Measurements from ENCODE around the gene FAAP20.
A peak's percentile ranks its signal among the peaks of the same experiment; 100 is the strongest.

Gene FAAP20

DNA sequence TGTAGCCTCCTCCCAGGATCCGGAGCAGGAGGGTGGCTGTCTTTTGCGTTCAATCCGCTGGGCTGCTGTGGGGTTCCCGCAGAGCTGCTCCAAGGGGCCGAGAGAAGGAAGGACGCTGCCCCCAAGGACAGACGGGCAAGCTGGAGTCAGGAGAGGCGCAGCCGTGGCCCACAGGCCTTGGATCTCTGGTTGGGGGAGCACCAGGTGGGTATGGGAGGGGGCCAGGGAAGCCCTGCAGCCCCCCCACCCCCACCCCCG is 17.6 kb upstream of the FAAP20 start:
- DNase-seq (ENCODE audit: low read depth in 2 of 2), result no peak

DNA sequence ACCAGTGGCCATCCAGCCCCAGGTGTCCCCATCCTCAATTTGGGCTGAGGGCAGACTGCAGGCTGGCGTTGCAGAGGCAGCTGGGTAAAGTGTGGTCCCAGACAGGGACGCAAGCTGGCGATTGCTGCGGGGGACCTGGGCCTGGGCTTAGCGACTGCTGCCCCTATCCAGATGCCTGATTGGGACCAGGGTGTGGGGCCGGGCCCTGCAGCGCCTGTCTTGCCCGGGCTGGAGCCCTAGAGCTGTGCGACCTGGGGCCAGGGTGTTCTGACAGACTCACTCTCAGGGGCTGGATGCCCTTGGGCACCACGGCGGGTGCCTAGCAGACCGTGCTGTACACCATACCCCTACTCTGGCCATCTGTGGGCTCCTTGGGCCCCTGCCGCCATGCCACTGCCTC is 16.2 kb upstream of the FAAP20 start:
- DNase-seq (ENCODE audit: low read depth in 2 of 2), result no peak

DNA sequence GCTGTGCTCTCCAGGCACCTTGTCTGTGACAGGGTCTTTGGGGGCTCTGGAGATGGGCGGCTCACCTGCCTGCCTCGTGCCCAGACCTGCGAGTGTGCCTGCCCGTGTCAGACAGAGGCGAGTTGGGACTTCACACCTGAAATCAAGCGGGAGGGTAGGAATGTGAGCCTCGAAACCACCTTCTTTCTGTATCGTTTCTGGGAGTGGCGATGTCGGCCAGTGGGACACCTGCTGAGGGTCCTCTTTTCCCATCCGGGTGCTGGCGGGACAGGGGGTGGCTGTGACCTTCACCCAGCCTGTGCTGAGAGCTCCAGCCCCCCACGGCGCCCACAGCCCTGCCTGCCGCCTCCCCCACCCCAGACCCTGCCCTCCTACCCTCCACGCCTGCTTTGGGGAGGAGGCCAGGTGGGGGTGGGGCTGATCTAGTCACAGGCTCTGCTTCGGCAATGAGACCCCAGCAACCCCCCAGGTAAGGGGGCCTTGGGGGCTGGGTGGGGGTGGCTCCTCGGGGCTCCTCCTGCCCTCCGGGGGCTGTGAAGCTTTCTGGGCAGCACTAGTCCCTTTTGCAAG is 15.6 kb upstream of the FAAP20 start:
- DNase-seq (ENCODE audit: low read depth in 2 of 2), result no peak

DNA sequence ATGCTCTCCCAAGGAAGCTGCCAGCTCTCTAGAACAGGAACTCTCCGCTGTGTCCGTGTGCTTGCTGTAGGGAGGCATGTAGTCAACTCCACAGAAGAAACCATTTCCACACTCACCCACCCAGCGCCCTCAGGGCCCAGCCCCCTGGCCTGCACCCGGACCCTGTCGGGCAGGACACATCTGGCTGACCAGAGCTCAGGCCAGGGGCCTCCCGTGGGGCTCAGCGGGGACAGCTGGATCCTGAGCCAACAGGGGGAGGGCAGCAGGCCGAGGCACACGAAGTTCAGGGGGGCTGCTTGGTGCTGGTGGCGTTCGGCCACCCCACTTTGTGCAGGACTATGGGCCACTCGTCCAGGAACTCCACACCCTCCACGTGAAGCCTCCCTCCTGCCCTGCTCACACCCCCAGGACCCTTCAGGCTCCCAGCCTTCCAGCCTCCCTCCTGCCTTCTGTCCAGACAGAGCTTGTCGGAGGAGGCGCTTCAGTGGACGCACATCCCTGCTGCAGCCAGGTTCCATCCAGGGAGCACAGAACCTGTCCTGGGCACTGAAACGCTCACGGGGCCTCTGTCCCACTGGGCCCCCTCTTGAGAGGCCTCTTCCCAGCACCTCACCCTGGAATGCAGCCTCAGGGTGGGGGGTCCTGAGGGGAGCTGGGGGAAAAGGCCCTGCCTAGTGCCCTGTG is 15.0 kb upstream of the FAAP20 start:
- no peak for DNase-seq (ENCODE audit: low read depth in 2 of 2)

DNA sequence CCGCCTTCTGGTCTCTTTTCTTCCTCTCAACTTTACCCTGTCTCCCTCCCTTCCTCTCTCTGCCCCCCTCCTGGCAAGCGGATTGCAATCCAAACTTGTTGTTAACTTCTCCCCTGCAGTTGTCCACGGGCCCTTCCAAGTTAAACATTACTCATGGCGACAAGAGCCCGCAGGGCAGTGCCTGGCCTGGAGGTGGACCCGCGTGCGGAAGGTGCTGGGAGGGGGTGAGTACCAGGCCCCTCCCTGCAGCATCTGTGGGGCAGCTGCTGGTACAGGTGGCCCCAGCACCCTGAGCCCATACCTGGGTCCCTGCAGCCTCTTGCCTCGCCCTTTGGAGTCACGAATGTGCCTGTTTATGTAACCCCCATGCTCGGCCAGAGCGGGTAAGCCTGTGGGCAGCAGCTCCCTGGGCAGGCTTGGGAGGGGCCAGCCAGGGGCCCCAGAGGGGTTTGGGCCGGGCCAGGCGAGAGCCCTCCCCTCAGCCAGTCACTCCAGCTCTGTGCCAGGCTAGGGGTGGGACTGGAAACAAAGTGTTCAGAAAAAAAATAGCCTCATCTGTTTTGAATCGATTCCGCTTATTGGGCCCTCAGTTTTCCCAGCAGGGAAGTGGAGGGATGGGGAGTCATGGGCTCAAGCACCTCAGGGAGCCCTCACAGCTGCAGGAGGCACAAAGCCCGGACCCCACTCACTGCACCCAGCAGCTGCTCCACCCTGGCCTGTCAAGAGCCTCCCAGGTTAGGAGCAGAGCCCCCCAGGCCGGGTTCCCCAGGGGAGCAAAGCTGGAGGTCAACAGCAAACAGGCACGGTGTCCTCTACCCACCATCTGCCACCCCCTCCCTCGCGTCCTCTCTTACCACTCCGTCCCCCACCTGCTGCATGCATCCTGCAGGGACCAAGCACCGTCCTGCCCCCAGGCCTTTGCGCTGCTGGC is 14.0 kb upstream of the FAAP20 start:
- DNase-seq (ENCODE audit: low read depth in 2 of 2), result peak; percentile 27 to 33

GRCh38 chr1:2206813-2207487 is 12.4 kb upstream of the FAAP20 start:
- no peak for DNase-seq (ENCODE audit: low read depth in 2 of 2)

- peak; percentile 82 to 84 for DNase-seq (ENCODE audit: low read depth in 2 of 2)
Measured at GRCh38 chr1:2205191-2205952, 10.8 kb upstream of the FAAP20 start.

DNA sequence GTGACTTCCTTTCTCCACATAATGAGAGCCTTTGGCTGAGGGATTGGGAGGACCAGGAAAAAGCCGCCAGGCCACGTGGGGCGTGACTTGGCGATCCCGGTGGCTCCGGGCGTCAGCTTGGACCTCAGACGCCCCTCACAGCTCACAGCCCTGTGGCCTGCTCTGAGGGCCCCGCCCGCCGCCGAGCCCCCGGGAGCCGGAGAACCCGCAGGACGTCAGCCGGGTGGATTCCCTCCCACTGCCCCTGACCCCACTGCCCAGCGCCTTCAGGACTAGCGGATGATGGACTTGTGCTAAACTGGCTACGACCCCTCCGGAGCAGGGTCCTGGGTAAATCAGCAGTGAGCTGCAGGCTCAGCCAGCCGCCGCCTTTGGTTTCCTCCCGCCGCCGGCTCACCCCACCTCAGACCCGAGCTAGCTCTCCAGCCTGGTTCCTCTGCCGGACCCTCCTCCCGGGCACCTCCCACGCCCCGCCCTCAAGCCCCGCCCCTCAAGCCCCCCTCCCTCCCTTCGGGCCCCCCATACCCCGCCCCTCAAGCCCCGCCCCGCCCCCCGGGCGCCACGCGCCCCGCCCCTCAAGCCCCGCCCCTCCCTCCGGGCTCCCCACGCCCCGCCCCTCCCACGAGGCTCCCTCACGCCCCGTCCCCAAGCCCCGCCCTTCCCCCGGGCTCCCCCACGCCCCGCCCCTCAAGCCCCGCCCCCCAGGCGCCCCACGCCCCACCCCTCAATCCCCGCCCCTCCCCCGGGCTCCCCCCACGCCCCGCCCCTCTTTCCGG is 10.0 kb upstream of the FAAP20 start:
- DNase-seq (ENCODE audit: low read depth in 2 of 2), result no peak

GRCh38 chr1:2203671-2204414 is 9.3 kb upstream of the FAAP20 start:
- DNase-seq (ENCODE audit: low read depth in 2 of 2), result no peak

DNA sequence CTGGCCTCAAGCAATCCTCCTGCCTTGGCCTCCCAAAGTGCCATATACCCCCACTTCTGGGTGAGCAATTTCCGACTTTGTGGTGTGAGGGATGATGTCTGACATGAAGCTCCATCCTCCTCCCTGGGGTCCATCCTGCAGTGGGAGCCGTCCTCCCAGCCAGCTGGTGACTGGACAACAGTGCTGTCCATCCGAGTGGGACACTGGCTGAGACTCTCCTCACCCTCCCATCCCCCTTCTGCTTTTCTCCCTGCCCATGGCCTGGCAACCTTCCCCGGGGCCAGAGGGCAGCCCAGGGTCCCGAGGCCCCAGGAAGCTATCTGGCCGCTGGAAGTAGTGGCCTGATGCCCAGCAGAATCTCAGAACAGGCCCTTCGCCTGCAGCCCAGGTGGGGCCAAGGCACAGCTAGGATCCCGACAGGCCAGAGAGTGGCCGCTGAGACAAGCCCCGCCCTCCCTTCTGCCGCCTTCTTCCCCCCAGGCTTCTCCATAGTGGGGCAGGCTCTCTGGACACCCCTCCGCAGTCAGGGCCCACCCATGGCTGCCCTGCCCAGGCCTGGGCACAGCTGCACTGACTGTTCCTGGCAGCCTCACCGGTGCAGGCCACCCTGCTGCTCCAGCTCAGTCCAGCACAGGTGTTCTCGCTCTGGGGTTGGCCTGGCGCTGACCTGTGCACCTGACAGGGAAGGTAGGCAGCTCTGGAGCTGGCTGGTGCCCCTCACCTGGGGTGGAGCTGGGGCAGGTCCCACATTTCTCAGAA is 8.4 kb upstream of the FAAP20 start:
- no peak for DNase-seq (ENCODE audit: low read depth in 2 of 2)

- no peak for DNase-seq (ENCODE audit: low read depth in 2 of 2)
Measured at GRCh38 chr1:2202008-2202575, 7.5 kb upstream of the FAAP20 start.

GRCh38 chr1:2201062-2201461 is 6.5 kb upstream of the FAAP20 start:
- no peak for DNase-seq (ENCODE audit: low read depth in 2 of 2)

- no peak for DNase-seq (ENCODE audit: low read depth in 2 of 2)
Measured at GRCh38 chr1:2200308-2200943, 5.9 kb upstream of the FAAP20 start.

GRCh38 chr1:2199042-2199810 is 4.7 kb upstream of the FAAP20 start:
- DNase-seq (ENCODE audit: low read depth in 2 of 2), result peak; percentile 73 to 75

GRCh38 chr1:2198571-2198970 is 4.0 kb upstream of the FAAP20 start:
- no peak for DNase-seq (ENCODE audit: low read depth in 2 of 2)

DNA sequence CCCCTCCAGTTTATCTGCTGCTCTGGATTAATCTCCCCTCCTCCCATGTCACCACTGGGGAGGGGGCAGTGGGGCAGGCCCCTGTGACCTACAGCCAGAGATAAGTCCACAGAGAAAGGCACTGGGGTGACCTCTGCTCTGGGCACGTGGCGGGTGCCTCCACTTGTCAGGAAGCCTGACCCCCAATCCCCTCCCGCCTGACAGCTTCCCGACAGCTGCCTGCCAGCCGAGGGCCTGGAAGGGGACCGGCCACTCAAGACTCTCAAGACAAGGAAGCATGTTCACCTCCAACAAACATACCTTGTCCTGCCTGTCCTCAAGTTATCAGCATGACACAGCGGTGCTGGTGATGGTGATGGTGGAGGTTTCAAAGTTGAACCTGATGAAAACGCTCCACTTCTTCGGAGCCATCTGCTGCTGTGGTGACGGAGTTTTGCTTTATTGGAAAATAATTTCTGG is 3.2 kb upstream of the FAAP20 start:
- no peak for DNase-seq (ENCODE audit: low read depth in 2 of 2)

DNA sequence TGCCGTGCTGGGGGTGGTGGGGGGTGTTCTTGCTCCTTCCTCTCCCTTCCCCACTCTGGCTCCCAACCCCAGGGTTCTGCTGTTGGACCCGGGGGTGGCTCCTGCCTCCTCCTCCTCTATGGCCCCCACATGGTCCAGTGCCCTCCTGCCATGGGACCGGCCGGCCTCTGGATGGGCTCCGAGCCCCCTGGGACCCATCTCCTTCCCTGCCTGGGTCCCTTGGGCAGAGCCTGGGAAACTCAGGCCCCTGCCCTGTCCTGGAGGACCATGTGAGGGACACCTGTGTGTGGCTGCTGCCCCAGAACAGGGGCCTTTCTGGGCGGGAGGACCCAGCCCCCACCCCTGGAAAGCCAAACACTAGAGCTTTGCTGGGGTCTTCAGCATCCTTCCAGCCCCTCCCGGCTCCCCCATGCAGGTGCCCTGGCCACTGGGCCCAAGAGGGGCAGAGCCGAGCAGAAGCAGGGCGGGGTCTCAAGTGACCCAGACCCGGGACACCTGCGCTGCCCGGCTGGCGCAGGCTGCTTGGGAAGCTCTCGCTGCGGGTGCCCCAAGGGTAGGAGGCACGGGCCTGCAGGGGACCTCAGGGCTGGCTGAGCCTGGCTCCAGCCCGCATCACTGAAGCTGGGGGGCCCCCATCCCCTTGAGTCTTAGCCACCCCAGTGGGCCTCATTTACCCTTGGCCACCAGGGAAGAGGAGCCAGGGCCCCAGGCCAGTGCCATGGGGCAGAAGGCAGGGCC is 2.5 kb upstream of the FAAP20 start:
- no peak for DNase-seq (ENCODE audit: low read depth in 2 of 2)

All from fibroblast of skin of left biceps (primary cell).